Measurements from ENCODE around the gene MTREX.

DNA sequence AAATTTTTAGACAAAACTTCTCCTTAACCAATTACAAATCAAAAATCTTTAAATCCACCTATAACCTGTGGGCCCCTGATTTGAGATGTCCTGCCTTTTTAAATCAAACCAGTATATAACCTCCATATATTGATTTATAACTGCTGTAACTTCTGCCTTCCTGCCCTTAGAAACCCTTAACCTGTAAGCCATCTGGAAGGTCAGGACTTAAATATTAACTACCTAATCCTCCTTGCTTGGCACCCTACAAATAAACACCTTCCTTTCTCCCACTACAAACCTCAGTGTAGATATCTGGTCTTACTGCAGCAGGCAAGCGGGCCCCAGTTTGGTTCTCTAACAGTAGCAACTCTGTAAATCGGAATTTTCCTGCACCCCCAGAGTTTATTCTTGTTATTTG lies 83.9 kb downstream of the MTREX start:
- TF ChIP-seq, protein P1, sequence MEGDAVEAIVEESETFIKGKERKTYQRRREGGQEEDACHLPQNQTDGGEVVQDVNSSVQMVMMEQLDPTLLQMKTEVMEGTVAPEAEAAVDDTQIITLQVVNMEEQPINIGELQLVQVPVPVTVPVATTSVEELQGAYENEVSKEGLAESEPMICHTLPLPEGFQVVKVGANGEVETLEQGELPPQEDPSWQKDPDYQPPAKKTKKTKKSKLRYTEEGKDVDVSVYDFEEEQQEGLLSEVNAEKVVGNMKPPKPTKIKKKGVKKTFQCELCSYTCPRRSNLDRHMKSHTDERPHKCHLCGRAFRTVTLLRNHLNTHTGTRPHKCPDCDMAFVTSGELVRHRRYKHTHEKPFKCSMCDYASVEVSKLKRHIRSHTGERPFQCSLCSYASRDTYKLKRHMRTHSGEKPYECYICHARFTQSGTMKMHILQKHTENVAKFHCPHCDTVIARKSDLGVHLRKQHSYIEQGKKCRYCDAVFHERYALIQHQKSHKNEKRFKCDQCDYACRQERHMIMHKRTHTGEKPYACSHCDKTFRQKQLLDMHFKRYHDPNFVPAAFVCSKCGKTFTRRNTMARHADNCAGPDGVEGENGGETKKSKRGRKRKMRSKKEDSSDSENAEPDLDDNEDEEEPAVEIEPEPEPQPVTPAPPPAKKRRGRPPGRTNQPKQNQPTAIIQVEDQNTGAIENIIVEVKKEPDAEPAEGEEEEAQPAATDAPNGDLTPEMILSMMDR (conservative IDR thresholded peaks at IDR 0.05) = no peak
- TF ChIP-seq ZFX (IDR thresholded peaks at IDR 0.05) = no peak

Data from C4-2B (cell line).